GM18502 (cell line): ENCODE data around the gene GLDN.

ENCODE experiments used
- ATAC-seq: cut with Tn5 transposase; IDR thresholded peaks from one replicate; pipeline ENCODE4 v1.9.1; 2021; ENCODE audit warnings: mild to moderate bottlenecking; ENCODE audit not compliant: unreplicated experiment, poor library complexity

GLDN gene

GRCh38 chr15:51353976-51354375, 12.5 kb downstream of the GLDN start:
- no peak for ATAC-seq

GRCh38 chr15:51355096-51355495, 13.6 kb downstream of the GLDN start:
- ATAC-seq, result no peak

GRCh38 chr15:51356147-51356546, 14.7 kb downstream of the GLDN start:
- ATAC-seq, result no peak

GRCh38 chr15:51356983-51357382, 15.5 kb downstream of the GLDN start:
- ATAC-seq, result no peak

- ATAC-seq, result no peak
These were observed 18.5 kb downstream of the GLDN start for GRCh38 chr15:51359981-51360380.

- no peak for ATAC-seq
These were observed 21.9 kb downstream of the GLDN start for GRCh38 chr15:51363383-51363782.

GRCh38 chr15:51365417-51365816, 24.0 kb downstream of the GLDN start:
- ATAC-seq, result no peak

- ATAC-seq, result no peak
These were observed 24.6 kb downstream of the GLDN start for GRCh38 chr15:51366071-51366470.

GRCh38 chr15:51366920-51367319, 25.5 kb downstream of the GLDN start:
- no peak for ATAC-seq

- no peak for ATAC-seq
These were observed 26.0 kb downstream of the GLDN start for GRCh38 chr15:51367322-51367976.

- no peak for ATAC-seq
These were observed 26.9 kb downstream of the GLDN start for GRCh38 chr15:51368307-51368706.

- ATAC-seq, result no peak
These were observed 27.4 kb downstream of the GLDN start for GRCh38 chr15:51368751-51369450.

- no peak for ATAC-seq
These were observed 28.0 kb downstream of the GLDN start for GRCh38 chr15:51369451-51369761.

GRCh38 chr15:51371266-51371665, 29.8 kb downstream of the GLDN start:
- no peak for ATAC-seq

GRCh38 chr15:51374131-51374530, 32.7 kb downstream of the GLDN start:
- no peak for ATAC-seq

GRCh38 chr15:51375966-51376640, 34.6 kb downstream of the GLDN start:
- ATAC-seq, result no peak

GRCh38 chr15:51377038-51377786, 35.8 kb downstream of the GLDN start:
- no peak for ATAC-seq

- no peak for ATAC-seq
These were observed 37.0 kb downstream of the GLDN start for GRCh38 chr15:51378406-51378805.

- no peak for ATAC-seq
These were observed 37.9 kb downstream of the GLDN start for GRCh38 chr15:51379390-51379789.

- peak; percentile 61 for ATAC-seq
These were observed 39.7 kb downstream of the GLDN start for GRCh38 chr15:51380999-51381806.
